Stomach (tissue), 9 donors: ENCODE measurements around the gene EVC. TPM values are rescaled to one million over a fixed set of nuclear protein-coding genes. Genes with fewer than 3 reads are reported as not detected.

ENCODE experiments used
- DNase-seq, 2 donors: peaks; one replicate each; pipeline versions ENCODE4 v3.0.0 to v3.0.0-alpha.2; 2013 to 2019
- H3K27ac ChIP-seq, 5 donors: fragments of 200-600 bp in 4 of 5; sonication (generic) in 4 of 5; one replicate each; pipeline ENCODE4 v1.5.1; 2013 to 2019; ENCODE audit warnings: mild to moderate bottlenecking in 1 of 5, moderate library complexity in 1 of 5
- H3K27me3 ChIP-seq, 3 donors: fragments of 200-600 bp; sonication (generic); one replicate each; pipeline ENCODE4 v1.5.1; 2017 to 2019; ENCODE audit warnings: mixed run types in 1 of 3
- H3K36me3 ChIP-seq, 4 donors: fragments of 200-600 bp; sonication (generic); 1 replicate in 3 of 4; 2 replicates in 1 of 4; pipeline ENCODE4 v1.5.1; 2016 to 2019
- H3K4me1 ChIP-seq, 4 donors: fragments of 200-600 bp; sonication (generic); one replicate each; pipeline ENCODE4 v1.5.1; 2016 to 2019
- H3K4me3 ChIP-seq, 4 donors: fragments of 200-600 bp; sonication (generic) in 3 of 4; one replicate each; pipeline ENCODE4 v1.5.1; 2016 to 2019; ENCODE audit warnings: mild to moderate bottlenecking in 1 of 4
- H3K9me3 ChIP-seq, 4 donors: fragments of 200-600 bp; sonication (generic); one replicate each; pipeline ENCODE4 v1.5.1; 2016 to 2019
- EP300 ChIP-seq: sonication (generic); formaldehyde crosslinking; IDR thresholded peaks from one replicate; pipeline ENCODE4 v1.6.1; 2017; ENCODE audit warnings: antibody characterized with exemption
- POLR2A ChIP-seq, 4 donors: fragments of 450-650 bp; IDR thresholded peaks; one replicate each; pipeline ENCODE4 v1.6.1; 2016; ENCODE audit warnings: antibody characterized with exemption in 4 of 4, control low read depth in 2 of 4, mild to moderate bottlenecking in 1 of 4, moderate library complexity in 1 of 4
- POLR2AphosphoS5 ChIP-seq, 3 donors: sonication (generic); formaldehyde crosslinking; IDR thresholded peaks; one replicate each; pipeline ENCODE4 v1.6.1; 2016; ENCODE audit warnings: antibody characterized with exemption in 3 of 3
- WGBS, 5 donors: extraction: QIAGEN DNeasy Blood & Tissue Kit in 3 of 5; methylation state at CpG; one replicate each; pipeline versions ENCODE4 v1.1.5 to v1.1.7; 2013 to 2018; 5-methylcytosine and 5-hydroxymethylcytosine counted together
- intact Hi-C: fragments of 100-400 bp; cut with DNase I; formaldehyde crosslinking; loops from one replicate; pipeline ENCODE4 v1.15.1; 2023; ENCODE audit warnings: low total_unique reads
- polyA plus RNA-seq, 3 donors: library from polyadenylated mRNA; stranded (reverse); fragments of 200-250 nt; gene quantifications; one replicate each; pipeline ENCODE4 v1.2.3, GENCODE V29; 2013
- total RNA-seq, 5 donors: library from RNA; depleted of rRNA; stranded (reverse); fragments of >200 nt; gene quantifications; one replicate each; pipeline versions ENCODE4 v1.1.0 to v1.2.3, GENCODE V29; 2014 to 2016
- TF ChIP-seq, protein P1 (sequence below), 7 experiments: fragments of 450-650 bp in 4 of 7; fragments of 200-600 bp in 3 of 7; sonication (generic) in 3 of 7; IDR thresholded peaks; one replicate each; pipeline ENCODE4 v1.5.1; 2016 to 2019; ENCODE audit warnings: antibody characterized with exemption in 7 of 7, control low read depth in 2 of 7, mild to moderate bottlenecking in 1 of 7
- donor health status: healthy with polysubstance abuse.
- donor health status: Bipolar disorder and iron deficiency.
- donor health status: healthy.

The EVC gene
- total and polyA plus RNA-seq, 8 donors = 1.5 to 346 (median 12.5) TPM

DNA sequence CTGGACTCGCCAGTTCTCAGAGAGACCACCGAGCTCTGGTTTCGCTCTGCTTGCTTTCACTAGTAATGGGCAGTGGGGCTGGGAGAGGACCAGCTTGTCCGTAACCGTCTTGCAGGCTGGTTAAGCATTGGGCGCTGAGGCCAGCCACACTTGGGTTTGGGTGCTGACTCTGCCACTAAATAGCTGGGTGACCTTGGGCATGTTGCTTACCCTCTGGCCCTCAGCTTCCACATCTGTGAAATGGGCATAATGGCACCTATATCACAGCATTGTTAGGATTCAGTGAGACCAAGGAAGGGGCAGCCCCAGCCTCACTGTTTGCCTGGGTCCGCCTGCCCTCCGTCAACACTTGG, 43.5 kb downstream of the EVC start:
- no peak for DNase-seq
- peaks cover 28 to 86% (median 78%) of the 10 kb centered on the region in 4 donors for H3K36me3 ChIP-seq
- no peaks in the 10 kb centered on the region for H3K27me3 ChIP-seq
- WGBS, 5 donors = 93 to 98% (median 97%) methylated on average over 3 to 8 of the region's 8 CpGs
- no peaks in the 10 kb centered on the region for H3K4me1 ChIP-seq
- intact Hi-C loops = no loop called here
- TF ChIP-seq, protein P1, sequence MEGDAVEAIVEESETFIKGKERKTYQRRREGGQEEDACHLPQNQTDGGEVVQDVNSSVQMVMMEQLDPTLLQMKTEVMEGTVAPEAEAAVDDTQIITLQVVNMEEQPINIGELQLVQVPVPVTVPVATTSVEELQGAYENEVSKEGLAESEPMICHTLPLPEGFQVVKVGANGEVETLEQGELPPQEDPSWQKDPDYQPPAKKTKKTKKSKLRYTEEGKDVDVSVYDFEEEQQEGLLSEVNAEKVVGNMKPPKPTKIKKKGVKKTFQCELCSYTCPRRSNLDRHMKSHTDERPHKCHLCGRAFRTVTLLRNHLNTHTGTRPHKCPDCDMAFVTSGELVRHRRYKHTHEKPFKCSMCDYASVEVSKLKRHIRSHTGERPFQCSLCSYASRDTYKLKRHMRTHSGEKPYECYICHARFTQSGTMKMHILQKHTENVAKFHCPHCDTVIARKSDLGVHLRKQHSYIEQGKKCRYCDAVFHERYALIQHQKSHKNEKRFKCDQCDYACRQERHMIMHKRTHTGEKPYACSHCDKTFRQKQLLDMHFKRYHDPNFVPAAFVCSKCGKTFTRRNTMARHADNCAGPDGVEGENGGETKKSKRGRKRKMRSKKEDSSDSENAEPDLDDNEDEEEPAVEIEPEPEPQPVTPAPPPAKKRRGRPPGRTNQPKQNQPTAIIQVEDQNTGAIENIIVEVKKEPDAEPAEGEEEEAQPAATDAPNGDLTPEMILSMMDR (IDR thresholded peaks at IDR 0.05) = no peak
- TF ChIP-seq POLR2A (IDR thresholded peaks at IDR 0.05) (no peak), POLR2AphosphoS5 (IDR thresholded peaks at IDR 0.05) (no peak), EP300 (no peak)
- H3K4me3 ChIP-seq = no peak overlapping the region
- no peaks in the 10 kb centered on the region for H3K9me3 ChIP-seq
- no peak overlapping the region for H3K27ac ChIP-seq

DNA sequence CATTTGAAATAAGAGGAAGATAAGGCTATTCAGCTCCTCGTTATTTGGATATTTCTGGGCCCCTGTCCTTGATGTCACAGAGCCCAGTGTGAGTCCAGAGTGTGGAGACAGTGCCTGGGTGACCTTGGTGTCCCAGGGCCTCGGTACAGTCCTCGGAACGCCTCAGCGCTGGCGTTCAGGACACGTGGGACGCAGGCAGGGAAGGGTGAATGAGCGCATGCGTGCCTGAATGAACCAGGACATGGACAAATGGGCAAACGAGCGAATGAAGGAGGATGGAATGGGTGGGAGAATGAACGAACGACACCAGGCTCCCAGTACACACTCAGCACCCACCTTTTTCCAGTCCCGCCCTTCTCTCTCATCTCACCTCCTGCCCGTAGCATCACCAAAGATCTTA, 44.2 kb downstream of the EVC start:
- Histone ChIP-seq H3K36me3 (peaks cover 28 to 86% (median 73%) of the 10 kb centered on the region in 4 donors), H3K4me3 (no peak overlapping the region), H3K4me1 (no peaks in the 10 kb centered on the region), H3K27me3 (no peaks in the 10 kb centered on the region), H3K9me3 (no peaks in the 10 kb centered on the region), H3K27ac (no peak overlapping the region)
- TF ChIP-seq POLR2A (IDR thresholded peaks at IDR 0.05) = no peak
- TF ChIP-seq, protein P1 (IDR thresholded peaks at IDR 0.05) = no peak
- TF ChIP-seq POLR2AphosphoS5 (IDR thresholded peaks at IDR 0.05) = no peak
- no peak for TF ChIP-seq EP300
- no peak for DNase-seq
- intact Hi-C loops = no loop called here
- whole genome bisulfite sequencing, 5 donors = 84 to 96% (median 95%) methylated on average over 16 of the region's 16 CpGs

DNA sequence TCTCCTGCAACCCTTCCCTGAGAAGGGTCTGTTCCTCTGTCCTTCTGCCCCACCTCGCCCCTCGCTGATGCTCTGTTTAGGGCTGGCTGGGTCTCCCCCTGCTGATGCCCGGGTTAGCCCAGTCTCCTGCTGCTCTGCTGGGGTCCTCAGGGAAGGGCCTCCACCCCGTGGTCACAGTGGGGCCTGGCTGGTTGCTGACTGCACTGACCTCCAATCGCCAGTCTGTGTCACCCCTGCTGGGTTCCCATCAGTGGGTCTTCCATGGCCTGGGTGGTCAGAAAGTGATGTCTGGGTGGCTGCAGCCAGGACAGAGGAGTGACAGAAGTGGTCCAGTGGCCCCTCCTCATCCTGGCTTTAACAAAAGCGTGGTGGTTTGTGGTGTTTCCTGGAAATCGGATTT, 44.7 kb downstream of the EVC start:
- no peak for TF ChIP-seq EP300
- TF ChIP-seq, protein P1 (IDR thresholded peaks at IDR 0.05) = no peak
- no peak for TF ChIP-seq POLR2AphosphoS5 (IDR thresholded peaks at IDR 0.05)
- TF ChIP-seq POLR2A (IDR thresholded peaks at IDR 0.05) = no peak

DNA sequence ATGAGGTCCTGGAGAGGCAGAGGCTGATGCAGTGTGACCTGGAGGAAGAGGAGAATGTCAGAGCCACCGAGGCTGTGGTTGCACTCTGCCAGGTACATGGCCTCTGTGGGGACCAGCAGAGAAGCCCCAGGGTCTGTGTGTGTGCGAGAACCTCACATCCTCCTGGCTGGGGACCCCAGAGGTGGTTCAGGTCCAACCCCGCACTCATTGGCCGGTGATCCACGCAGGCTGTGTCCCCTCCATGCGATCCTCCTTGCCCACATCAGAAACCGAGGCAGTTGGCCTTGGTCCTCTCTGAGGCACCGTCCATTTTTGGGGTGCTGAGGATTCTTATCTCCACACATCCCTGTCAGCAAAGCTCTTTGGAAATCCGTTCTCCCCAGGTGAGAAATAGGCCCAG, 45.3 kb downstream of the EVC start:
- no peak for DNase-seq
- H3K27ac ChIP-seq = no peak overlapping the region
- no peaks in the 10 kb centered on the region for H3K27me3 ChIP-seq
- no peak overlapping the region for H3K4me3 ChIP-seq
- H3K36me3 ChIP-seq = peaks cover 28 to 89% (median 67%) of the 10 kb centered on the region in 4 donors
- no peaks in the 10 kb centered on the region for H3K4me1 ChIP-seq
- intact Hi-C loops = no loop called here
- 91 to 97% (median 94%) methylated on average over 9 of the region's 9 CpGs for WGBS, 5 donors
- TF ChIP-seq, protein P1 (IDR thresholded peaks at IDR 0.05) = no peak
- no peak for TF ChIP-seq POLR2A (IDR thresholded peaks at IDR 0.05)
- TF ChIP-seq POLR2AphosphoS5 (IDR thresholded peaks at IDR 0.05) = no peak
- TF ChIP-seq EP300 = no peak
- H3K9me3 ChIP-seq = no peaks in the 10 kb centered on the region

More for the DNA sequence above, 44.7 kb downstream of the EVC start:
- no peak overlapping the region for H3K27ac ChIP-seq
- no peaks in the 10 kb centered on the region for H3K27me3 ChIP-seq
- H3K9me3 ChIP-seq = no peaks in the 10 kb centered on the region
- 73 to 95% (median 77%) methylated on average over 6 to 7 of the region's 7 CpGs for WGBS, 5 donors
- no peak overlapping the region for H3K4me3 ChIP-seq
- DNase-seq = no peak
- peaks cover 28 to 86% (median 70%) of the 10 kb centered on the region in 4 donors for H3K36me3 ChIP-seq
- intact Hi-C loops = no loop called here
- no peaks in the 10 kb centered on the region for H3K4me1 ChIP-seq
